Activated T-cell treated with anti-CD3 and anti-CD28 coated beads for 4 hours (primary cell): Measurements from ENCODE around the gene DHODH.
"Not testable (repeated sequence)": the region's sequence is repeated elsewhere in the genome, so short reads cannot be mapped to it uniquely, and the experiment has no call there.

Source experiments
- DNase-seq: peaks from one replicate; pipeline ENCODE4 v3.0.0-alpha.2; 2020

The DHODH gene

DNA sequence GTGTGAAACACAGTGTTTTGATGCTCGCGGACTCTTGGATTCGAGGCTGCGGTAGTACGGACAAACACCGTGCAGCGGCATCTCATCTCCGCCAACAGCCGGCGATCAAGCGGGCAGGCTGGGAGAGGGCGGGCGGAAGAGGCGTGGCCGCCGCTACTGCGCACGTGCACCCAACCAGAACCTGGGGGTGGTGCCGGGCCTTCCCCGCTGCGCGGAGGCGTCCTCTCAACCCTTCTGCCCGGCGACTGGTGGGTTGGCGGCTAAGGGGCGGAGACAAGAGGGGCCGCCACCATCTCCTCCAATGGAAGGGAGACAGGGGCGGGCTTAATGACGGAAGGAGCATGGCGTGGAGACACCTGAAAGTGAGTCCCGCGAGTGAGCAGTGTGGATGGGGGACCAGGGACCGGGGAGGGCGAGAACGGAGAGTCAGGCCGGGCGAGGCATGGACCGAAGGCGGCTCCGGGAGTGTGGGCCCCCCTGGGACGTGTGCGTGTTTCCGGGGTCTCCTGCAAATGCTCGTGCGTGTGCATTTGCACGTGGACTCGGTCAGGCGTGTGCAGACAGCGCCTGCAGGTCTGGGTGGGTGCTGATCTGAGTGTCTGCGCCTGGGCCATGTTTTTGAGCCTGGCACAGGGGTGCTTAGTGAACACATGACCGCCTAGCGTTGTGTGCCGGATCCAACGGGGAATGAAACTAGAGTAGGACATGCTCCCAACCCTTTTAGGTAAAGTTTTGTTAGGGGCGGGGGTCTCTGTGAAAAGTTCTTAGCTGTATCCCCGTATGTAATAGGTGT is at the start of gene DHODH:
Gene DHODH (plus strand): TSS at position 321 of the 793 bp plus-strand sequence. CDS start 21 bp downstream, at position 342.
- DNase-seq: peak; percentile 97

- DNase-seq: peak; percentile 72
Measured at GRCh38 chr16:71961066-71962039, 47.2 kb upstream of the DHODH start.

DNA sequence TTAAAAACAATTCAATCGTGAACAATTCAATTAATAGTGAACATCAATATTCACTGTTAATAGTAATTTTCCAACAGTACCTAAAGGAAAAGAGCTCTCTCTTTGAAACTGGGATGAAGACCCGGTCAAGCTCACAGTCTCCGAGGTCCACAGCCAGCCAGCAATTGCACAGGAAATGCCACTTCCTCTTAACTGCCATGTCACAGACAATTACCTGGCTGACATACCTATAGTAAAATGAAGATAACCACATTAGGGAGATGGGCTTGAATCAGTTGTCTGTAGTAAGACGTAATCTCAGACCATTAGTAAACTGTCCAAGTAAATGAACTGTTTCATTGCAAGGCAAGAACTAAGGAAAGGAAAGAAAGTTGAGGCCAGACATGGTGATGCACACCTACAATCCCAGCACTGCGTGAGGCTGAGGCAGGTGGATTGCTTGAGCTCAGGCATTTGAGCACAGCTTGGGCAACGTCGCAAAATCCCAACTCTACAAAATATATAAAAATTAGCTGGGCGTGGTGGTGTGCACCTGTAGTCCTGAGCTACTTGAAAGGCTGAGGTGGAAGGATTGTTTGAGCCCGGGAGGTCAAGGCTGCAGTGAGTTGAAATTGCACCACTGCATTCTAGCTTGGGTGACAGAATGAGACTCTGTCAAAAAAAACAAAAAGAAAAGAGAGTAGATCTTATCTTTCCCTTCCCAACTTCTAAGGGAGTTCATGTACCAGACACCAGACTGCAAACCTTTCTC is 45.2 kb upstream of the DHODH start:
- no peak for DNase-seq

GRCh38 chr16:71965223-71965622 is 43.3 kb upstream of the DHODH start:
- no peak for DNase-seq

DNA sequence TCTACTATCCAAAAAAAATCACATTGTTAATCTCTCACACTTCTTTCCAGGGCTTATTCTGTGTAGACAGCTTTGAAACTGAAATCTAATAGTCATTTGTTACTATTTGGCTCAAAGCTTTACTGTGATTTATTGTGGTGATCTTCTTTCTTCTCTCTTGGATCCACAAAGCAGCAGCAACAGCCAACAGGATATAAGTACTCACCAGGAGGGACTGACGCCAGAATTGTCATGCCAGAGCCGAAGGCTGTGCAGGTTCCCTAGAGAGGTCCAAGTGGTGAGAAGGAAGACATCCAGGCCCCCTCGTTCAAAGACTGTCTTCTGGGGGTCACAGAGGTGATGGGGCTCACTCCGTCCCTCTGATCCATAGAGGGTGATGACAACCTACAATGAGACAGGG is 41.6 kb upstream of the DHODH start:
- DNase-seq: no peak

GRCh38 chr16:71969353-71969752 is 39.2 kb upstream of the DHODH start:
- DNase-seq: no peak

GRCh38 chr16:71971571-71971970 is 37.0 kb upstream of the DHODH start:
- DNase-seq: no peak

DNA sequence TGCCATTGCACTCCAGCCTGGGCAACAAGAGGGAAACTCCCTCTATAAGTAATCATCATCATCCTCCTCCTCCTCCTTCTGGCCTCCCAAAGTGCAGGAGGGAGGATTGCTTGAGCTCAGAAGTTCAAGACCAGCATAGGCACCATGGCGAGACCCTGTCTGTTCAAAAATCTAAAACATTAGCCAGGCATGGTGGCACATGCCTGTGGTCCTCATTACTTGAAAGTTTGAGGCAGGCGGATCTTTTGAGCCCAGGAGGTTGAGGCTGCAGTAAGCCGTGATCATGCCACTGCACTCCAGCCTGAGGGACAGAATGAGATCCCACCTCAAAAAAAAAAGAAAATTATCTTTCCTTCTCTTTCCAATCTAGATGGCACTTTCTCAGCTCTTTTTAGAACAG is 36.2 kb upstream of the DHODH start:
- DNase-seq: no peak

GRCh38 chr16:71973001-71973400 is 35.5 kb upstream of the DHODH start:
- no peak for DNase-seq

- no peak for DNase-seq
Measured at GRCh38 chr16:71974068-71974818, 34.3 kb upstream of the DHODH start.

DNA sequence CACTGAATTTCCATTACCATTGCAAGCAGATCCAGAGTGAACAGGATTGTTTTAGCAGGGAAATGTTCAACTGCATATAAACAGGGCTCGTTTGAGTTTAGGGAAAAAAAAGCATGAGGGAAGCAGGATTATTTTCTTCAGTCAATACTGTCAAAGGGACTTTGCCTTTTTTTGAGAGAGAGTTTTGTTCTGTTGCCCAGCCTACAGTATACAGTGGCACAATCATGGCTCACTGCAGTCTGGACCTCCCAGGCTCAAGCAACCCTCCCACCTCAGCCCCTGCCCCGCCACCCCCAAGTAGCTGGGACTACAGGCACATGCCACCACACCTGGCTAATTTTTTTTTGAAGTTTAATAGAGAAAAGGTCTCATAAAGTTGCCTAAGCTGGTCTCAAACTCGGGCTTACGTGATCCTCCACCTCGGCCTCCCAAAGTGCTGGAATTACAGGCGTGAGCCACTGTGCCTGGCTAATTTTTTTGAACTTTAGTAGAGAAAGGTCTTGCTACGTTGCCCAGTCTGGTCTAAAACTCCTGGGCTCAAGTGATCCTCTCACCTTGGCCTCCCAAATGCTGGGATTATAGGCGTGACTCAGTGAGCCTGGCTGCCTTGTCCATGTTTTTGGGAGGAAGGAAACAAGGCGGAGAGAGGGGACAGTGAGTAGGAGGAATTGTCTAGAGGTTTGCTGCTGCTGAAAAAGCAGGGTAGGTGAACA is 23.1 kb upstream of the DHODH start:
- DNase-seq: no peak

DNA sequence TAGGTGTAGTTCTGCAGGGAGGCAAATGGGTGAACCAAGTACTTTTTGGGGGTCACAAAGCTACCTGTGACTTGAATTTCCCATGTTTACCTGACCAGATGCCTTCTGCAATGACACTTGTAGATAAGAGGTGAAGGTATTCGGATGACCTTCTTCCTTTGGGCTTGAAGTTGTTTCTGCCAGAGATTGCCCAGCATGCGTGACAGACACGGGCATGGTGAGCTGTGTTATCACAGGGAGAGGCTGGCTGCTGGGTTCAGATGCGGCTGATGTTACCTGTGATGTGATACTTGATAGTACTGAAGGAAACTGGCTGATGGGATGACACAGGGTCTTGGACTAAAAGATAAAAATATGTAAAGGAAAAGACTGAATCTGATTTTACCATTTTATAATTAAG is 22.4 kb upstream of the DHODH start:
- no peak for DNase-seq

DNA sequence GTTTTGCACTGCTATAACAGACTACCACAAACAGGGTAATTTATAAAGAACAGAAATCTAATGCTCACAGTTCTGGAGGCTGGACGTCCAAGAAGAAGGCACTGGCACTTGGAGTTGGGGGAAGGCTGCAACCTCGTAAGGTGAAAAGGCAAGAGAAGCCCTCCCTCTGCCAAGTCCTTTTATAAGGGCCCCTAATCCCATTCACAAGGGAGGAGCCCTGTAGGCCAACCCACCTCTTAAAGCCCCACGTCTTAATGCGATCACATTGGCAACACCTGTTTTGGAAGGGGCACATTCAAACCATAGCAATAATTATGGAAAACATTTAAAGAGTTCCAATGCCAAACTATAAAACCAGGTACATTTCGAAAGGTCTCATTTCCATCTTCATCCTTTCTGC is 13.5 kb upstream of the DHODH start:
- no peak for DNase-seq

- DNase-seq: not testable (repeated sequence)
Measured at GRCh38 chr16:71997578-71997977, 11.0 kb upstream of the DHODH start.

DNA sequence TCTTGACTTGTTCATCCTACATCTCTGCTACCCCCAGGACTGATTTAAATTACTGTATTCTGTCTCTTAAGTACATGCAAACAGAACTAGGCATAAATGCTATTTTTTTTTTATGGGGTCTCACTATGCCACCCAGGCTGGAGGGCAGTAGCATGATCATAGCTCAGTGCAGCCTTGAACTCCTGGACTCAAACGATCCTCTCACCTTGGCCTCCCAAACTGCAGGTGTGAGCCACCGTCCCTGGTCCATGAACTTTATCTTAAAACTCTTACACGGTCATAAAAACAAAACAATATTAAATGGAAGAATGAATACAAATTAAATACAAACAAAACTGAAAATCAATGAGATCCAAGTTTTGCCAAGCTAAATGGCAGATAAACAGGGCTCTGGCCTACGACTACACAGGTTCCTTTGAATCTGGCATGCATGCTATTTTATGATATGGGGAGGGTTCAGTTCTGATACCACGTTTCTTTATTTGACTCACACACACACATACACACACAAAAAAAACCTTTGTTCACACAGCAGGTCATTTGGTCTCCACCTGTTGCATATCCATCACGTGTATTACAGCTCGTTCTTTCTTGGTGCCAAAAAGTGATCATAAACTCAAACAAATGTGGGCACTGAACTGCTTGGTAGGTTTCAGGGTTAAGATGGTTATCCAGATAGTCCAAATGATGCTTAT is 7.2 kb upstream of the DHODH start:
- no peak for DNase-seq

GRCh38 chr16:72002619-72003018 is 5.9 kb upstream of the DHODH start:
- no peak for DNase-seq

- DNase-seq: not testable (repeated sequence)
Measured at GRCh38 chr16:72008065-72008423, 500 bp upstream of the DHODH start.

DNA sequence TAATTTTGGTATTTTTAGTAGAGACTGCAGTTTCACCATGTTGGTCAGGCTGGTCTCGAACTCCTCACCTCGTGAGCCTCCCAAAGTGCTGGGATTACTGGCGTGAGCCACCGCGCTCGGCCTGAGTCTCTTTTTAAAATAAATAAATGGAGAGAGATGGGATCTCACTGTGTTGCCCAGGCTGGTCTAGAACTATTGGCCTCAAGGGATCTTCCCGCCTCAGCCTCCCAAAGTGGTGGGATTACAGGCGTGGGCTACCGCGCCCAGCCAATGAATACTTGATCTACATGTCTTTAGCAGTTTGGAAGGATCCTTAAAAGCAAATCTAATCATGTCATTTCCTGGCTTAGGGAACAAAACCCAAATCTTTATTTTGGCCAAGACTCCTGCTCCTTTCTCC is 1.2 kb downstream of the DHODH start:
- no peak for DNase-seq

DNA sequence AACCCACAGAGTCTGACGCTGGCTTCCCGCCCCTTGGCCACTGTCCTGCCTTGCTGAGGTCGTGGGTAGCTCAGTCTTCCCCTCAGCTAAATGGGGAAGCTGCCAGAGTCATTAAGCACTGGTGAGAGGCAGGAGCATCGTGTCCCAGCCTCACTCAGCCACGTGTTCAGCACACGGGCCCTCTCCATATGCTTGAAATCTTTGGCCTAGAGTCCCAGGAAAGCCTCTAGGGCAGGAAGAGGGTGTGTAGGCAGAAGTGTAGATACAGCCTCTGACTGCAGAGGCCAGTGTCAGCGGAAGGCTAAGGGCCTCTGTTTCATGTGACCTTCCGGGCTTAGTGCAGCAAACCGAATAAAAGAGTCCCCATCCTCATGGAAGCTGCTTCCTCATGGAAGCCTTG is 4.1 kb downstream of the DHODH start:
- no peak for DNase-seq

DNA sequence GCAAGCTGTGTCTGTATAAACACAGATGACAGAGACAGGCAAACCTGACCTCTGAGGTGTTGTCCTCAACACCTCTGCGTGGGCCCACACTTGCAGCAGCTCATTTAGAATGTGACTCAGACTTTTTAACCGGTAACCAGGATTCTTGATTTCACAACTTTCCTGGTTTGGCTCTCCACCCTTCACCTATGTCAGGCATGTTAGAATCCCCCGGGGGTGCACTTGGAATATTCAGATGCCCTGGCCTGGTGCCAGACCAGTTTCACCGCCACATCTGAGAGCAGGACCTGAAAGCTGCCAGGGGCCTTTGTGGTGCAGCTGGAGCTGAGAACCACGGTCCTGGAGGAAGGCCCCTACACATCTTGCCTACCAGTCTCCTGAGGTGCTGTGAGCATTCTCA is 4.8 kb downstream of the DHODH start:
- DNase-seq: no peak
